Colonic mucosa (tissue), 4 donors: ENCODE measurements around the gene CCNB3. TPM values are rescaled to one million over a fixed set of nuclear protein-coding genes. Genes with fewer than 3 reads are reported as not detected.

Source experiments
- DNase-seq: peaks from one replicate; pipeline ENCODE4 v3.0.0-alpha.2; 2020
- H3K27ac ChIP-seq: fragments of 200-600 bp; one replicate; pipeline ENCODE4 v1.8.0; 2021
- H3K27me3 ChIP-seq: fragments of 200-600 bp; one replicate; pipeline ENCODE4 v1.8.0; 2021
- H3K36me3 ChIP-seq: fragments of 200-600 bp; one replicate; pipeline ENCODE4 v1.8.0; 2021
- H3K4me1 ChIP-seq: fragments of 200-600 bp; one replicate; pipeline ENCODE4 v1.8.0; 2021; ENCODE audit warnings: mild to moderate bottlenecking
- H3K4me3 ChIP-seq: fragments of 200-600 bp; one replicate; pipeline ENCODE4 v1.8.0; 2021
- H3K9ac ChIP-seq, 2 donors: one replicate each; pipeline ENCODE4 v1.7.0; 2013; ENCODE audit warnings: control low read depth in 2 of 2, low read depth in 2 of 2, low read length in 2 of 2
- H3K9me3 ChIP-seq: fragments of 200-600 bp; one replicate; pipeline ENCODE4 v1.8.0; 2021
- intact Hi-C: fragments of 100-400 bp; cut with DNase I; formaldehyde crosslinking; loops from one replicate; pipeline ENCODE4 v1.14.1; 2022
- total RNA-seq, 2 donors: library from RNA; stranded (reverse); fragmentation: NEBNext Ultra II Directional in 1 of 2; extraction: Animal tissue kit (Norgen Biotek cat#: 25700) in 1 of 2; gene quantifications; one replicate each; pipeline ENCODE4 v1.2.1, GENCODE V29; 2021
- TF ChIP-seq, protein P1 (sequence below): fragments of 200-600 bp; IDR thresholded peaks from one replicate; pipeline ENCODE4 v1.8.0; 2022; ENCODE audit warnings: antibody characterized with exemption, mild to moderate bottlenecking
- donor health status: healthy.
- donor health status: DM: no; HTN: no; CAD: no.
- donor health status: DM: no; HTN: no; CAD: no.

The CCNB3 gene
- total RNA-seq, 2 donors from 2014 or later, result 0.11 to 0.30 TPM

DNA sequence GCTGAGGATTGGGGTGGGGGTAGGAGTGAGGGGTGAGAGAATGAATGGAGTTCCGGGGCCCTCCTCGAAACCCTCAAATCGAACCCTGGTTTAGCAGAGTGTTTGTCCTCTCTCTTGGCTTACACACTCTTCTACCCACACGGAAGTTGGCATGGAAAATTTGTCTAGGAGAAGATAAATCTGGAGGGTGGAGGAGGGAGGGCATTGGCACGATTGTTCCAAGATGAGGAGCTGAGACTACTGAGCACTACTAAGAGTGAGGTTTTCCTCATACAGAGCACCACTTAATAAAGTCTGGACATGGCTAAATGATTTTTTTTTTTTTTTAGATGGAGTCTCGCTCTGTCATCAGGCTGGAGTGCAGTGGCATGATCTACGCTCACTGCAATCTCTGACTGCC lies 37.2 kb upstream of the CCNB3 start:
- H3K9ac ChIP-seq, result no peak overlapping the region
- H3K4me1 ChIP-seq, result no peaks in the 10 kb centered on the region
- DNase-seq, result no peak
- H3K27ac ChIP-seq, result no peak overlapping the region
- TF ChIP-seq, protein P1, sequence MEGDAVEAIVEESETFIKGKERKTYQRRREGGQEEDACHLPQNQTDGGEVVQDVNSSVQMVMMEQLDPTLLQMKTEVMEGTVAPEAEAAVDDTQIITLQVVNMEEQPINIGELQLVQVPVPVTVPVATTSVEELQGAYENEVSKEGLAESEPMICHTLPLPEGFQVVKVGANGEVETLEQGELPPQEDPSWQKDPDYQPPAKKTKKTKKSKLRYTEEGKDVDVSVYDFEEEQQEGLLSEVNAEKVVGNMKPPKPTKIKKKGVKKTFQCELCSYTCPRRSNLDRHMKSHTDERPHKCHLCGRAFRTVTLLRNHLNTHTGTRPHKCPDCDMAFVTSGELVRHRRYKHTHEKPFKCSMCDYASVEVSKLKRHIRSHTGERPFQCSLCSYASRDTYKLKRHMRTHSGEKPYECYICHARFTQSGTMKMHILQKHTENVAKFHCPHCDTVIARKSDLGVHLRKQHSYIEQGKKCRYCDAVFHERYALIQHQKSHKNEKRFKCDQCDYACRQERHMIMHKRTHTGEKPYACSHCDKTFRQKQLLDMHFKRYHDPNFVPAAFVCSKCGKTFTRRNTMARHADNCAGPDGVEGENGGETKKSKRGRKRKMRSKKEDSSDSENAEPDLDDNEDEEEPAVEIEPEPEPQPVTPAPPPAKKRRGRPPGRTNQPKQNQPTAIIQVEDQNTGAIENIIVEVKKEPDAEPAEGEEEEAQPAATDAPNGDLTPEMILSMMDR, result no peak
- intact Hi-C loops, result no loop called here
- H3K36me3 ChIP-seq, result no peaks in the 10 kb centered on the region
- no peak overlapping the region for H3K4me3 ChIP-seq
- no peaks in the 10 kb centered on the region for H3K27me3 ChIP-seq
- no peaks in the 10 kb centered on the region for H3K9me3 ChIP-seq

DNA sequence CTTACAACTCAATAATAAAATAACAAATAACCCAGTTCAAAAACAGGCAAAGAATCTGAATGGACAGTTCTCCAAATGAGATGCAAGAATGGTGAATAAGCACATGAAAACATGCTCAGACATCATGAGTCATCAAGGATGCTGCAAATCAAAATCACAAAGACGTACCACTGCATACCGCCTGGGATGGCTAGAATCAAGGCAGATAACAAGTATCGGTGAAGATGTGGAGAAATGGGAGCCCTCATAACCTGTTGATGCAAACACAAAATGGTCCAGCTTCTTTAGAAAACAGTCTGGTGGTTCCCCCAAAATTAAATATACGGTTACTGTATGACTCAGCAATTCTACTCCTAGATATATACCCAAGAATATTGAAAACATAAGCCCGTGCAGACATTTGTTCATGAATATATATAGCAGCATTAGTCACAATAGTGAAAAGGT lies 36.3 kb upstream of the CCNB3 start:
- intact Hi-C loops, result no loop called here
- Histone ChIP-seq H3K9ac (no peak overlapping the region), H3K36me3 (no peaks in the 10 kb centered on the region), H3K27me3 (no peaks in the 10 kb centered on the region), H3K9me3 (no peaks in the 10 kb centered on the region), H3K4me3 (no peak overlapping the region), H3K4me1 (no peaks in the 10 kb centered on the region), H3K27ac (no peak overlapping the region)
- no peak for DNase-seq
- TF ChIP-seq, protein P1, result no peak

DNA sequence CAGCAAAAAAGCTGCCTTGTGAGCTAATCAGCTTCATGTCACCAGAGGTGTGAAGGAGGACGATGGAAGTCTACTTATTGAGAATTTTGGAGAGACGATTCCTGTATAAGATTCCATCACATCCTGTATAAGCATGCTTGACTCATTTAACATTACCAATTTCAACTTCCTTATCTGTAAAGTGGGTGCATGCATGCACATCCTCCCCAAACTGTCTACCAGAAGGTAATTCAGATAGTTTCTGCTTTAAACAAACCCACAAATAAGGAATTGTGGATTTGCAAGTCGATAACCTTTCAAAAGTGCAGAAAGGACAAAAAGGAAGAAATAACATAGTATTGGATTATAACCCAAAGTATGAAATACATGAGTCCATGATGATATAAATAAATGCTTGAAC lies 34.8 kb upstream of the CCNB3 start:
- no peaks in the 10 kb centered on the region for H3K9me3 ChIP-seq
- H3K9ac ChIP-seq, result no peak overlapping the region
- intact Hi-C loops, result no loop called here
- DNase-seq, result no peak
- TF ChIP-seq, protein P1, result no peak
- no peaks in the 10 kb centered on the region for H3K4me1 ChIP-seq
- no peaks in the 10 kb centered on the region for H3K36me3 ChIP-seq
- H3K27ac ChIP-seq, result no peak overlapping the region
- no peaks in the 10 kb centered on the region for H3K27me3 ChIP-seq
- no peak overlapping the region for H3K4me3 ChIP-seq

DNA sequence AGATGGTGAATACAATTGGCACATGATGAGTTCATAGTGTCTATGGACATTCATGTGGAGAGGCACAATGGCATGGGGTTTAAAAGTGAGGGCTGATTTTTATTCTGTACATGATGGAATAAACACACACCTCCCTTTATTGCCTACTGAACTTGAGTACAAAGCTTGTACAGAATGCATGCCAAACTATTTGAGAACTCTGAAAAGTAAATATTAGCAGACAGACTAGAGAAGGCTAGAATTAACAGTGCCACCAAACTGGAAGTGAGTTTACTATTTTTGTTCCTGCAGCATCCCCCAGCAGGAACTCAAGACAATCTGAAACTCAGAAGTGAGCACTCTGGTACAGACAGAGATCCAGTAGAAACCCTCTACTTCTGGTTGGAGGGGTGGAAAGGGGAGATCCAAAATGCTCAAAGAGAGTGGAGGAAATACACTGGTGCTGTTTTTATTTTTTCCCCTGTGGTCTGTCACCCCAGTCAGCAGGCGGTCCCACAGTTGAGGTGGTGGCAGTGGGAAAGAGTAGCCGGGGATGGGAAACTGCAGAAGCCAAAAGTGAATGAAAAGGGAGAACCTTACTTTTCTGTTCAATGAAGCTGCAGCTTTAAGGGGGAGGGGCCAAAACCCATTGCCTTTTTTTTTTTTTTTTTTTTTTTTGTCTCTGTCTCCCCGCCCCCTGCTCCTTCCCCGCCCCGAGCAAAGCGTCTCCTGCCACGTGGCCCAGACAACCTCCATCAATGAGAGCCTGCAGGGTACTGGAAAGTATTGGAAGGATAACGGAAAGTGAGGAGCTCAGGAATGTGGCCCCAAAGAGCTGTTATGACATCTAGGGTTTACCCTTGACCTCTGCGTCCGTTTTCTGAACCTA lies 24.3 kb upstream of the CCNB3 start:
- Histone ChIP-seq H3K27ac (no peak overlapping the region), H3K27me3 (no peaks in the 10 kb centered on the region), H3K9ac (no peak overlapping the region), H3K36me3 (no peaks in the 10 kb centered on the region), H3K9me3 (no peaks in the 10 kb centered on the region), H3K4me1 (no peaks in the 10 kb centered on the region), H3K4me3 (no peak overlapping the region)
- intact Hi-C loops, result no loop called here
- no peak for DNase-seq
- TF ChIP-seq, protein P1, result no peak

DNA sequence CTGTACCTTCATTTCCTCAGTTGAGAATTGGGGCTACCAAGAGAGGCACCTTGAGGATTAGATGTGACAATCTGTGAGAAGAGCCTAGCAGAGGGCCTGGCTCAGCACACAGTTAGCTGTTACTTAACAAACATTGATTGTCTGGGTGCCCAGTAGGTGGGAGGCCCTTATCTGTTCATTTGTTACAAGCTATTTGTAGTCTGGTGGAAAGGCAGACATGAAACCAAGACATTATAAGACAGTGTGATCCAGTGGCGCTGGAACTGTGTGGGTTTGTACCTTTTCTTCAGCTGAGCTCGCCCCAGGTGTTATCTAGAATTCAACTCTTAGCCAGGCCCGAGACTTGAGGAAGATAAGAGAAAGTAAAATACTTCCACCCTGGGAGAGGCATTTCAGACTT lies 20.7 kb upstream of the CCNB3 start:
- H3K9ac ChIP-seq, result no peak overlapping the region
- no peak overlapping the region for H3K4me3 ChIP-seq
- H3K36me3 ChIP-seq, result no peaks in the 10 kb centered on the region
- TF ChIP-seq, protein P1, result no peak
- H3K9me3 ChIP-seq, result no peaks in the 10 kb centered on the region
- intact Hi-C loops, result no loop called here
- no peak overlapping the region for H3K27ac ChIP-seq
- peaks cover 3% of the 10 kb centered on the region for H3K27me3 ChIP-seq
- H3K4me1 ChIP-seq, result no peaks in the 10 kb centered on the region
- no peak for DNase-seq
